ENCODE results near the gene ABCG1.

Gene ABCG1

GRCh38 chr21:42201615-42202161, 17.3 kb upstream of the ABCG1 start:
- DNase-seq (ENCODE audit: low spot score), result no peak

DNA sequence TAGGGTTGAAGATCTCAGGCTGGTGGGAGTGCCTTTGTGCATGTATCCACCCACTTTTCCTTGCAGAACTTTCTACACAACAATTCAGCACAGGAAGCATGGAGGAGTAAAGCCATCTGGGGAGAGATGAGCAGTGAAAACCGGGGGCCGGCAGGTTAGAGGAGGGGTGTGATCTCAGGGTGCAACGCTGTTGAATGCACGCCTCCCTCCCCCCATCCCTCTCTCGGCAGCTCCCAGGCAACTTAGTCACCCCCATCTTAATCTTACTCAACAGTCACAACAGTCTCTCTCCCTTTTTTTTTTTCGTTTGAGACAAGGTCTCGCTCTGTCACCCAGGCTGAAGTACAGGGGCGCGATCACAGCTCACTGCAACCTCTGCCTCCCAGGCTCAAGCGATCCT, 16.6 kb upstream of the ABCG1 start:
- ATAC-seq (ENCODE audit: low read depth) (no peak), DNase-seq (ENCODE audit: low spot score) (no peak)
- no peak overlapping the region for H3K4me3 ChIP-seq (ENCODE audit: severe bottlenecking)
- peaks cover 33% of the 10 kb centered on the region for H3K4me1 ChIP-seq (ENCODE audit: insufficient read depth, poor library complexity, severe bottlenecking)
- no peaks in the 10 kb centered on the region for H3K27me3 ChIP-seq (ENCODE audit: insufficient read depth, poor library complexity, severe bottlenecking)
- no peaks in the 10 kb centered on the region for H3K36me3 ChIP-seq (ENCODE audit: low read depth)
- H3K9me3 ChIP-seq (ENCODE audit: severe bottlenecking), result no peaks in the 10 kb centered on the region
- no peak overlapping the region for H3K27ac ChIP-seq (ENCODE audit: poor library complexity, severe bottlenecking)
- TF ChIP-seq, protein P1, sequence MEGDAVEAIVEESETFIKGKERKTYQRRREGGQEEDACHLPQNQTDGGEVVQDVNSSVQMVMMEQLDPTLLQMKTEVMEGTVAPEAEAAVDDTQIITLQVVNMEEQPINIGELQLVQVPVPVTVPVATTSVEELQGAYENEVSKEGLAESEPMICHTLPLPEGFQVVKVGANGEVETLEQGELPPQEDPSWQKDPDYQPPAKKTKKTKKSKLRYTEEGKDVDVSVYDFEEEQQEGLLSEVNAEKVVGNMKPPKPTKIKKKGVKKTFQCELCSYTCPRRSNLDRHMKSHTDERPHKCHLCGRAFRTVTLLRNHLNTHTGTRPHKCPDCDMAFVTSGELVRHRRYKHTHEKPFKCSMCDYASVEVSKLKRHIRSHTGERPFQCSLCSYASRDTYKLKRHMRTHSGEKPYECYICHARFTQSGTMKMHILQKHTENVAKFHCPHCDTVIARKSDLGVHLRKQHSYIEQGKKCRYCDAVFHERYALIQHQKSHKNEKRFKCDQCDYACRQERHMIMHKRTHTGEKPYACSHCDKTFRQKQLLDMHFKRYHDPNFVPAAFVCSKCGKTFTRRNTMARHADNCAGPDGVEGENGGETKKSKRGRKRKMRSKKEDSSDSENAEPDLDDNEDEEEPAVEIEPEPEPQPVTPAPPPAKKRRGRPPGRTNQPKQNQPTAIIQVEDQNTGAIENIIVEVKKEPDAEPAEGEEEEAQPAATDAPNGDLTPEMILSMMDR (IDR thresholded peaks at IDR 0.05; ENCODE audit: poor library complexity, severe bottlenecking), result no peak

More at GRCh38 chr21:42201615-42202161, 17.3 kb upstream of the ABCG1 start:
- peaks cover 33% of the 10 kb centered on the region for H3K4me1 ChIP-seq (ENCODE audit: insufficient read depth, poor library complexity, severe bottlenecking)
- H3K27ac ChIP-seq (ENCODE audit: poor library complexity, severe bottlenecking), result no peak overlapping the region
- H3K9me3 ChIP-seq (ENCODE audit: severe bottlenecking), result no peaks in the 10 kb centered on the region
- no peak overlapping the region for H3K4me3 ChIP-seq (ENCODE audit: severe bottlenecking)
- ATAC-seq (ENCODE audit: low read depth), result peak; percentile 56; the same call in 2 of the 3 replicates
- TF ChIP-seq, protein P1 (IDR thresholded peaks at IDR 0.05; ENCODE audit: poor library complexity, severe bottlenecking), result no peak
- no peaks in the 10 kb centered on the region for H3K27me3 ChIP-seq (ENCODE audit: insufficient read depth, poor library complexity, severe bottlenecking)
- H3K36me3 ChIP-seq (ENCODE audit: low read depth), result no peaks in the 10 kb centered on the region

- Histone ChIP-seq H3K36me3 (ENCODE audit: low read depth) (no peaks in the 10 kb centered on the region), H3K4me1 (ENCODE audit: insufficient read depth, poor library complexity, severe bottlenecking) (peaks cover 33% of the 10 kb centered on the region), H3K9me3 (ENCODE audit: severe bottlenecking) (no peaks in the 10 kb centered on the region), H3K27ac (ENCODE audit: poor library complexity, severe bottlenecking) (no peak overlapping the region), H3K4me3 (ENCODE audit: severe bottlenecking) (no peak overlapping the region), H3K27me3 (ENCODE audit: insufficient read depth, poor library complexity, severe bottlenecking) (no peaks in the 10 kb centered on the region)
- TF ChIP-seq, protein P1 (IDR thresholded peaks at IDR 0.05; ENCODE audit: poor library complexity, severe bottlenecking), result no peak
- ATAC-seq (ENCODE audit: low read depth), result no peak
- DNase-seq (ENCODE audit: low spot score), result no peak
These were observed 15.6 kb upstream of the ABCG1 start for GRCh38 chr21:42203321-42203720.

DNA sequence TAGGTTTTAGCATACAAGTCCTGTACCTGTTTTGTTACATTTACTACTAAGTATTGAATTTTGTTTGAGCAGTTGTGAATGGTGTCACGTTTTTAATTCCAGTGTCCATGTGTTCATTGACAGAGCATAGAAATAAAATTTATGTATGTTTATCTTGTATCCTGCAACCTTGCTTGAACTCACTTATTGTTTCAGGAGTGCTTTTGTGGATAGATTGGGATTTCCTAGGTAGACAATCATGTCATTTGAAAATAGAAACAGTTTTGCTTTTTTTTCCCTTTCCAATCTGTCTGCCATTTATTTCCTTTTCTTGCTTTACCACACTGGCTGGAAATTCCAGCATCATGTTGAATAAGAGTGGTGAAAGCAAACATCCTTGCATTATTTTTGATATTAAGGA, 15.0 kb upstream of the ABCG1 start:
- no peaks in the 10 kb centered on the region for H3K9me3 ChIP-seq (ENCODE audit: severe bottlenecking)
- H3K36me3 ChIP-seq (ENCODE audit: low read depth), result no peaks in the 10 kb centered on the region
- DNase-seq (ENCODE audit: low spot score) (no peak), ATAC-seq (ENCODE audit: low read depth) (no peak)
- no peaks in the 10 kb centered on the region for H3K27me3 ChIP-seq (ENCODE audit: insufficient read depth, poor library complexity, severe bottlenecking)
- H3K27ac ChIP-seq (ENCODE audit: poor library complexity, severe bottlenecking), result no peak overlapping the region
- TF ChIP-seq, protein P1 (IDR thresholded peaks at IDR 0.05; ENCODE audit: poor library complexity, severe bottlenecking), result no peak
- peaks cover 29% of the 10 kb centered on the region for H3K4me1 ChIP-seq (ENCODE audit: insufficient read depth, poor library complexity, severe bottlenecking)
- H3K4me3 ChIP-seq (ENCODE audit: severe bottlenecking), result no peak overlapping the region

DNA sequence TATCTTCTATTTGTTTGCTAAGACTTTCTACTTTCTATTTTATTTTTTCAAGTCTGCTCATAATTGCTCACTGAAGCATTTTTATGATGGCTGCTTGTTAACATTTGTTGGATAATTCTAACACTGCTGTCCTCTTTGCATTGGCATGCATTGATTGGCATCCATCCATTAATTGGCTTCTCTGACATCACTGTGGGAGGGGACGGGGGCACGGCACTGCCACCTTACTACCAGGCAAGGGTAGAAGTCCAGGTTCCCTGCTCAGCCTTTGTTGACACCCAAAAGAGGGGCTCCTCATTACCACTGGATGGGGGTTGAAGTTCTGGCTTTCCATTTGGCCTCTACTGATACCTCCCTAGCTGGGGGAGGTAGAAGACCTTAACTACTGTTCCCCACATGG, 11.5 kb upstream of the ABCG1 start:
- TF ChIP-seq, protein P1 (IDR thresholded peaks at IDR 0.05; ENCODE audit: poor library complexity, severe bottlenecking), result no peak
- no peaks in the 10 kb centered on the region for H3K27me3 ChIP-seq (ENCODE audit: insufficient read depth, poor library complexity, severe bottlenecking)
- DNase-seq (ENCODE audit: low spot score) (peak; percentile 10), ATAC-seq (ENCODE audit: low read depth) (no peak)
- H3K27ac ChIP-seq (ENCODE audit: poor library complexity, severe bottlenecking), result no peak overlapping the region
- H3K36me3 ChIP-seq (ENCODE audit: low read depth), result no peaks in the 10 kb centered on the region
- H3K4me3 ChIP-seq (ENCODE audit: severe bottlenecking), result no peak overlapping the region
- no peaks in the 10 kb centered on the region for H3K9me3 ChIP-seq (ENCODE audit: severe bottlenecking)
- H3K4me1 ChIP-seq (ENCODE audit: insufficient read depth, poor library complexity, severe bottlenecking), result peaks cover 8% of the 10 kb centered on the region
